GM12878 (cell line): ENCODE data around the gene MAST4. TPM values are rescaled to one million over a fixed set of nuclear protein-coding genes. Genes with fewer than 3 reads are reported as not detected.

Experiments
- ATF2 ChIP-seq: IDR thresholded peaks from 2 replicates; pipeline ENCODE4 v1.6.1; 2012; ENCODE audit warnings: low read length, inconsistent platforms
- CBFB ChIP-seq: IDR thresholded peaks from 2 replicates; pipeline ENCODE4 v1.6.1; 2016; ENCODE audit warnings: antibody characterized with exemption, low read depth
- CBX3 ChIP-seq: fragments of 200-600 bp; sonication (generic); IDR thresholded peaks from 2 replicates; pipeline ENCODE4 v1.6.1; 2016; ENCODE audit warnings: low read depth, borderline replicate concordance
- EED ChIP-seq: sonication (generic); IDR thresholded peaks from 2 replicates; pipeline ENCODE4 v1.6.1; 2016; ENCODE audit warnings: antibody characterized with exemption, low read depth
- MEF2B ChIP-seq: fragments of 450-650 bp; IDR thresholded peaks from 2 replicates; pipeline ENCODE4 v1.6.1; 2018; ENCODE audit warnings: mild to moderate bottlenecking, moderate library complexity; ENCODE audit not compliant: partially characterized antibody, poor library complexity, severe bottlenecking
- NBN ChIP-seq: fragments of 450-650 bp; IDR thresholded peaks from 2 replicates; pipeline ENCODE4 v1.6.1; 2016
- NR2C1 ChIP-seq: fragments of 450-650 bp; IDR thresholded peaks from 2 replicates; pipeline ENCODE4 v1.6.1; 2017; ENCODE audit warnings: antibody characterized with exemption, mild to moderate bottlenecking, moderate library complexity
- SIN3A ChIP-seq: IDR thresholded peaks from 2 replicates; pipeline ENCODE4 v1.6.1; 2012; ENCODE audit warnings: low read depth, low read length, improper control_type of control experiment
- STAT1 ChIP-seq: fragments of 450-650 bp; conservative IDR thresholded peaks from 2 replicates; pipeline ENCODE4 v1.6.1; 2014; ENCODE audit warnings: antibody characterized with exemption, mild to moderate bottlenecking
- TARDBP ChIP-seq: IDR thresholded peaks from 2 replicates; pipeline ENCODE4 v1.6.1; 2016; ENCODE audit warnings: borderline replicate concordance
- ZBTB11 ChIP-seq: fragments of 450-650 bp; formaldehyde crosslinking; IDR thresholded peaks from 2 replicates; pipeline ENCODE4 v1.5.0; 2022; ENCODE audit warnings: mild to moderate bottlenecking, missing genetic modification characterization
- ZNF207 ChIP-seq: fragments of 450-650 bp; IDR thresholded peaks from 2 replicates; pipeline ENCODE4 v1.6.1; 2014; ENCODE audit warnings: antibody characterized with exemption, mild to moderate bottlenecking, borderline replicate concordance
- polyA plus RNA-seq, 11 experiments: library from polyadenylated mRNA; depleted of rRNA in 4 of 11; unstranded in 6 of 11; stranded (reverse) in 5 of 11; fragments of >200 nt; fragmentation: Nextera tagmentation in 4 of 11; fragmentation: Illumina TruSeq in 1 of 11; extraction: Ambion mirVana in 4 of 11; extraction: Trizol in 1 of 11; gene quantifications; 1 replicate in 1 of 11; 2 replicates in 10 of 11; pipeline versions ENCODE4 v1.2.1 to v1.2.3, GENCODE V29; 2011 to 2016; ENCODE audit warnings: inconsistent platforms in 2 of 11, missing spikeins in 2 of 11, low read depth in 1 of 11
- total RNA-seq, 4 experiments: library from RNA; depleted of rRNA in 3 of 4; stranded (reverse); fragments of >200 nt in 3 of 4; fragmentation: Illumina TruSeq in 1 of 4; extraction: Trizol in 1 of 4; gene quantifications; 2 replicates each; pipeline versions ENCODE4 v1.2.1 to v1.2.3, GENCODE V29; 2013 to 2021

MAST4 gene
- total and polyA plus RNA-seq, 10 of the 15 experiments (the other 5 are each of a cell fraction or from before 2014, with no cell fraction given): 0.02 to 1.6 (median 0.29) TPM; not detected in 1

GRCh38 chr5:67215519-67216471 lies 619.6 kb downstream of the MAST4 start (continued):
- no peak for TF ChIP-seq ZBTB11 (CRISPR knock-in tag)
- TF ChIP-seq MEF2B: peak; percentile 45
- TF ChIP-seq STAT1: no peak
- peak; percentile 71 for TF ChIP-seq EED
- no peak; the same call in 1 of the 2 replicates for TF ChIP-seq CBFB
- TF ChIP-seq CBX3: no peak
- TF ChIP-seq ATF2: peak; percentile 35; the same call in 1 of the 2 replicates
- TF ChIP-seq NR2C1: no peak
- TF ChIP-seq ZNF207: no peak
- TF ChIP-seq SIN3A: no peak
- no peak for TF ChIP-seq TARDBP
- TF ChIP-seq NBN: peak; percentile 63; the same call in 1 of the 2 replicates
